GM19455 (cell line): Measurements from ENCODE around the gene COL16A1.
"Not testable (repeated sequence)": the region's sequence is repeated elsewhere in the genome, so short reads cannot be mapped to it uniquely, and the experiment has no call there.

ENCODE experiments used
- ATAC-seq: cut with Tn5 transposase; IDR thresholded peaks from one replicate; pipeline ENCODE4 v1.9.1; 2021; ENCODE audit not compliant: unreplicated experiment

The COL16A1 gene

GRCh38 chr1:31707059-31707600, 3.3 kb upstream of the COL16A1 start:
- ATAC-seq: not testable (repeated sequence)

GRCh38 chr1:31706384-31707058, 2.7 kb upstream of the COL16A1 start:
- ATAC-seq: no peak

GRCh38 chr1:31705080-31705866, 1.5 kb upstream of the COL16A1 start:
- ATAC-seq: no peak

GRCh38 chr1:31704271-31705079, 658 bp upstream of the COL16A1 start:
- ATAC-seq: no peak

GRCh38 chr1:31702836-31703404, 897 bp downstream of the COL16A1 start:
- ATAC-seq: no peak

- no peak for ATAC-seq
Measured at GRCh38 chr1:31701091-31701736, 2.6 kb downstream of the COL16A1 start.

GRCh38 chr1:31700468-31701090, 3.2 kb downstream of the COL16A1 start:
- ATAC-seq: no peak

- no peak for ATAC-seq
Measured at GRCh38 chr1:31699341-31699891, 4.4 kb downstream of the COL16A1 start.

GRCh38 chr1:31697369-31697984, 6.3 kb downstream of the COL16A1 start:
- ATAC-seq: no peak

GRCh38 chr1:31696242-31696641, 7.6 kb downstream of the COL16A1 start:
- ATAC-seq: no peak

- ATAC-seq: no peak
Measured at GRCh38 chr1:31695327-31695726, 8.5 kb downstream of the COL16A1 start.

GRCh38 chr1:31694964-31695313, 8.9 kb downstream of the COL16A1 start:
- ATAC-seq: no peak

- ATAC-seq: no peak
Measured at GRCh38 chr1:31694069-31694963, 9.5 kb downstream of the COL16A1 start.

- no peak for ATAC-seq
Measured at GRCh38 chr1:31693231-31693630, 10.6 kb downstream of the COL16A1 start.

GRCh38 chr1:31691951-31692350, 11.9 kb downstream of the COL16A1 start:
- ATAC-seq: no peak

- no peak for ATAC-seq
Measured at GRCh38 chr1:31691446-31691845, 12.4 kb downstream of the COL16A1 start.

- no peak for ATAC-seq
Measured at GRCh38 chr1:31690921-31691320, 12.9 kb downstream of the COL16A1 start.

GRCh38 chr1:31689854-31690253, 14.0 kb downstream of the COL16A1 start:
- ATAC-seq: no peak
